Loucy (cell line): Measurements from ENCODE around the gene STRAP.

Source experiments
- CTCF ChIP-seq: fragments of 200-600 bp; sonication (generic); conservative IDR thresholded peaks from 2 replicates; pipeline ENCODE4 v1.5.1; 2014; ENCODE audit warnings: mild to moderate bottlenecking, antibody characterized with exemption, low read length
- EZH2phosphoT487 ChIP-seq: fragments of 200-600 bp; IDR thresholded peaks from 2 replicates; pipeline ENCODE4 v1.6.1; 2018; ENCODE audit warnings: antibody characterized with exemption, mild to moderate bottlenecking, moderate library complexity, borderline replicate concordance

- no peak for TF ChIP-seq CTCF
- no peak for TF ChIP-seq EZH2phosphoT487
Observed at GRCh38 chr12:15910468-15910863, 28.3 kb downstream of the STRAP start.
